ENCODE data around the gene RNF144A. TPM values are rescaled to one million over a fixed set of nuclear protein-coding genes. Genes with fewer than 3 reads are reported as not detected.

Gene RNF144A
- total RNA-seq, 1 experiment from 2014 or later = 13.0 TPM

GRCh38 chr2:7047661-7048060 is 130.4 kb downstream of the RNF144A start:
- Histone ChIP-seq H3K4me1 (ENCODE audit: control insufficient read depth in 1 of 2, insufficient read depth in 2 of 2, low read length in 2 of 2) (no peaks in the 10 kb centered on the region), H3K27me3 (ENCODE audit: insufficient read depth, low read length) (no peaks in the 10 kb centered on the region), H3K36me3 (ENCODE audit: control insufficient read depth in 1 of 2, insufficient read depth in 2 of 2, low read length in 2 of 2) (no peaks in the 10 kb centered on the region), H3K9me3 (ENCODE audit: control insufficient read depth in 1 of 2, insufficient read depth in 1 of 2, low read depth in 1 of 2, low read length in 2 of 2) (no peaks in the 10 kb centered on the region), H2AFZ (ENCODE audit: low read depth, low read length, poor library complexity, severe bottlenecking) (no peak overlapping the region), H4K20me1 (ENCODE audit: insufficient read depth) (no peaks in the 10 kb centered on the region), H3K79me2 (ENCODE audit: insufficient read depth, low read length) (no peaks in the 10 kb centered on the region), H3K4me2 (ENCODE audit: low read length) (no peak overlapping the region), H3K9me2 (ENCODE audit: insufficient read depth) (no peaks in the 10 kb centered on the region), H3K4me3 (replicated peaks in 1 of 2; ENCODE audit: low read depth in 1 of 2, low read length in 2 of 2) (no peak overlapping the region), H3K9ac (ENCODE audit: low read length) (no peak overlapping the region), H3K27ac (ENCODE audit: low read depth, low read length) (no peak overlapping the region)
- ATAC-seq (no peak), DNase-seq (ENCODE audit: low read depth, low spot score) (no peak)
- ChIA-PET CTCF (no interaction called here), POLR2A (no interaction called here), RAD21 (ENCODE audit: low non-redundant PET in 1 of 2, low total read pairs in 2 of 2, uncharacterized antibody in 2 of 2, unreplicated experiment in 2 of 2) (no interaction called here)
- no peak for TF ChIP-seq POLR2AphosphoS5 (IDR thresholded peaks at IDR 0.05; ENCODE audit: low read depth, low read length)
- intact Hi-C loops (cut with micrococcal nuclease) = loop anchor here (10.0 kb wide), 1 partner anchor 223 kb away; no protein-coding TSS in a partner anchor
- no TSS peak for BruUV-seq (replicated peaks)

- H3K27ac ChIP-seq (ENCODE audit: low read depth, low read length) = no peak overlapping the region
- H3K9me3 ChIP-seq (ENCODE audit: control insufficient read depth in 1 of 2, insufficient read depth in 1 of 2, low read depth in 1 of 2, low read length in 2 of 2) = no peaks in the 10 kb centered on the region
- ATAC-seq (no peak), DNase-seq (ENCODE audit: low read depth, low spot score) (no peak)
- H3K9ac ChIP-seq (ENCODE audit: low read length) = no peak overlapping the region
- no peaks in the 10 kb centered on the region for H3K4me1 ChIP-seq (ENCODE audit: control insufficient read depth in 1 of 2, insufficient read depth in 2 of 2, low read length in 2 of 2)
- no peaks in the 10 kb centered on the region for H3K36me3 ChIP-seq (ENCODE audit: control insufficient read depth in 1 of 2, insufficient read depth in 2 of 2, low read length in 2 of 2)
- H3K4me3 ChIP-seq (replicated peaks in 1 of 2; ENCODE audit: low read depth in 1 of 2, low read length in 2 of 2) = no peak overlapping the region
- TF ChIP-seq SRF (IDR thresholded peaks at IDR 0.05; ENCODE audit: low read depth) (no peak), RAD21 (IDR thresholded peaks at IDR 0.05; ENCODE audit: low read depth) (no peak), REST (IDR thresholded peaks at IDR 0.05; ENCODE audit: low read depth) (no peak)
- no peaks in the 10 kb centered on the region for H3K27me3 ChIP-seq (ENCODE audit: insufficient read depth, low read length)
- ChIA-PET CTCF (no interaction called here), POLR2A (no interaction called here), RAD21 (ENCODE audit: low non-redundant PET in 1 of 2, low total read pairs in 2 of 2, uncharacterized antibody in 2 of 2, unreplicated experiment in 2 of 2) (no interaction called here)
- BruUV-seq (replicated peaks) = no TSS peak
- H3K4me2 ChIP-seq (ENCODE audit: low read length) = no peak overlapping the region
- H2AFZ ChIP-seq (ENCODE audit: low read depth, low read length, poor library complexity, severe bottlenecking) = no peak overlapping the region
- H3K9me2 ChIP-seq (ENCODE audit: insufficient read depth) = no peaks in the 10 kb centered on the region
- no peaks in the 10 kb centered on the region for H3K79me2 ChIP-seq (ENCODE audit: insufficient read depth, low read length)
- intact Hi-C loops (cut with micrococcal nuclease) = loop anchor here (10.0 kb wide), 1 partner anchor 224 kb away; no protein-coding TSS in a partner anchor
- no peaks in the 10 kb centered on the region for H4K20me1 ChIP-seq (ENCODE audit: insufficient read depth)
Observed at GRCh38 chr2:7048762-7049294, 131.6 kb downstream of the RNF144A start.

All from HCT116 (cell line).